ENCODE data around the gene DLL4.

DNA sequence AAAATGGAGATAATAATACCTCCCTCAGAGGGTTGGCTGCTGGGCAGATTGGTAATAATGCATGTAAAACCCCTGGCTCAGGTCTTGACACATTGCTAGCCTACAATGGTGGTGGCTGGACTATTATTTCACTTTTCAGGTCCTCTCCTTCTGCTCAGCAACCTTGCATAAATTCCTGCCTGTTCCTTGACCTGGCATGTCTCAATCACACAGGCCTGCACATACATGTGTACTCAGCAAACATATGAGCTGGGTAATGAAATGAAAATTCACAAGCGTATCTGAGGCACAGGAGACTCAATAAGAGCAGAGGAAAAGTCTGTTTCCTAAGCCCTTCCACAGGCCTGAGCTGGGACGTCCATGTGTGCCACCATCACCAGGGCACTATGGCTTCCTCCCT lies 17.4 kb upstream of the DLL4 start:
- TF ChIP-seq, protein P1, sequence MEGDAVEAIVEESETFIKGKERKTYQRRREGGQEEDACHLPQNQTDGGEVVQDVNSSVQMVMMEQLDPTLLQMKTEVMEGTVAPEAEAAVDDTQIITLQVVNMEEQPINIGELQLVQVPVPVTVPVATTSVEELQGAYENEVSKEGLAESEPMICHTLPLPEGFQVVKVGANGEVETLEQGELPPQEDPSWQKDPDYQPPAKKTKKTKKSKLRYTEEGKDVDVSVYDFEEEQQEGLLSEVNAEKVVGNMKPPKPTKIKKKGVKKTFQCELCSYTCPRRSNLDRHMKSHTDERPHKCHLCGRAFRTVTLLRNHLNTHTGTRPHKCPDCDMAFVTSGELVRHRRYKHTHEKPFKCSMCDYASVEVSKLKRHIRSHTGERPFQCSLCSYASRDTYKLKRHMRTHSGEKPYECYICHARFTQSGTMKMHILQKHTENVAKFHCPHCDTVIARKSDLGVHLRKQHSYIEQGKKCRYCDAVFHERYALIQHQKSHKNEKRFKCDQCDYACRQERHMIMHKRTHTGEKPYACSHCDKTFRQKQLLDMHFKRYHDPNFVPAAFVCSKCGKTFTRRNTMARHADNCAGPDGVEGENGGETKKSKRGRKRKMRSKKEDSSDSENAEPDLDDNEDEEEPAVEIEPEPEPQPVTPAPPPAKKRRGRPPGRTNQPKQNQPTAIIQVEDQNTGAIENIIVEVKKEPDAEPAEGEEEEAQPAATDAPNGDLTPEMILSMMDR (IDR thresholded peaks at IDR 0.05; ENCODE audit: low read depth, low read length): no peak
- TF ChIP-seq EZH2phosphoT487 (IDR thresholded peaks at IDR 0.05; ENCODE audit: low read depth): no peak

Measured in OCI-LY3 (cell line).